Activated CD4-positive, alpha-beta T cell treated with anti-CD3 and anti-CD28 coated beads for 4 hours (primary cell): ENCODE measurements around the gene DHODH.
"Not testable (repeated sequence)": the region's sequence is repeated elsewhere in the genome, so short reads cannot be mapped to it uniquely, and the experiment has no call there.

ENCODE experiments used
- DNase-seq, 2 donors: peaks; one replicate each; pipeline ENCODE4 v3.0.0-alpha.2; 2020

Gene DHODH

GRCh38 chr16:72055911-72056310 lies 47.4 kb downstream of the DHODH start:
- DNase-seq: no peak

GRCh38 chr16:72057313-72057712 lies 48.8 kb downstream of the DHODH start:
- DNase-seq: not testable (repeated sequence)

- DNase-seq: not testable (repeated sequence)
Observed at GRCh38 chr16:72059060-72059459, 50.5 kb downstream of the DHODH start.

GRCh38 chr16:72060405-72060804 lies 51.9 kb downstream of the DHODH start:
- no peak for DNase-seq

- DNase-seq: no peak
Observed at GRCh38 chr16:72061564-72061963, 53.0 kb downstream of the DHODH start.

- no peak for DNase-seq
Observed at GRCh38 chr16:72064361-72064894, 55.9 kb downstream of the DHODH start.

GRCh38 chr16:72066747-72067146 lies 58.2 kb downstream of the DHODH start:
- DNase-seq: no peak

- DNase-seq: no peak
Observed at GRCh38 chr16:72068930-72069329, 60.4 kb downstream of the DHODH start.

- no peak for DNase-seq
Observed at GRCh38 chr16:72072514-72073342, 64.2 kb downstream of the DHODH start.

- no peak for DNase-seq
Observed at GRCh38 chr16:72073560-72074230, 65.2 kb downstream of the DHODH start.

- DNase-seq: not testable (repeated sequence)
Observed at GRCh38 chr16:72075067-72075466, 66.5 kb downstream of the DHODH start.
